ENCODE measurements around the gene PPIF.

The PPIF gene

GRCh38 chr10:79404690-79405131, 57.4 kb downstream of the PPIF start:
- no peak for DNase-seq

All from NCI-H2171 treated with DMSO at 0.1 percent for 48 hours (cell line).